Stimulated activated CD8-positive, alpha-beta memory T cell treated with anti-CD3 and anti-CD28 coated beads, Interleukin-4, amount 100 ng/mL, for 4 hours (primary cell): Measurements from ENCODE around the gene SNAP23.
A peak's percentile ranks its signal among the peaks of the same experiment; 100 is the strongest.

Experiments used
- DNase-seq, 2 donors: peaks; one replicate each; pipeline ENCODE4 v3.0.0-alpha.2; 2020; ENCODE audit warnings: low read depth in 2 of 2, low spot score in 1 of 2

Gene SNAP23

DNA sequence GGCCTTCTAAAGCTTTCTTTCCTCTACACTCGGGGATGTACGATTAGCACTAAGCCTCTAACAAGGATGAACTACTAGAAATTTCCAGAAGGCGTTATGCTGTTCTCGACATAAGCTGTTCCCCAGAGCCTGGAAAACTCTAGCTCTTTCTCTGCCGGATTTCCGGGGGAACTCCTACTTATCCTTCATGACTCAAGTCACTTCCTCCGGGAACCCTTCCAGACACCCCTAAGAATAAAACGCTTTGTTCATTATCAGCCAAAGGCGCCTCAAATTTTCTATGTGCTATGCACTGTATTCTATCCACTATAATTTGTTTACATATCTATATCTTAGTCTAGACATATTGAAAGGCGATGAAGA, 455 bp upstream of the SNAP23 start:
- DNase-seq, result peak in 1 of 2 donors; percentile 7

DNA sequence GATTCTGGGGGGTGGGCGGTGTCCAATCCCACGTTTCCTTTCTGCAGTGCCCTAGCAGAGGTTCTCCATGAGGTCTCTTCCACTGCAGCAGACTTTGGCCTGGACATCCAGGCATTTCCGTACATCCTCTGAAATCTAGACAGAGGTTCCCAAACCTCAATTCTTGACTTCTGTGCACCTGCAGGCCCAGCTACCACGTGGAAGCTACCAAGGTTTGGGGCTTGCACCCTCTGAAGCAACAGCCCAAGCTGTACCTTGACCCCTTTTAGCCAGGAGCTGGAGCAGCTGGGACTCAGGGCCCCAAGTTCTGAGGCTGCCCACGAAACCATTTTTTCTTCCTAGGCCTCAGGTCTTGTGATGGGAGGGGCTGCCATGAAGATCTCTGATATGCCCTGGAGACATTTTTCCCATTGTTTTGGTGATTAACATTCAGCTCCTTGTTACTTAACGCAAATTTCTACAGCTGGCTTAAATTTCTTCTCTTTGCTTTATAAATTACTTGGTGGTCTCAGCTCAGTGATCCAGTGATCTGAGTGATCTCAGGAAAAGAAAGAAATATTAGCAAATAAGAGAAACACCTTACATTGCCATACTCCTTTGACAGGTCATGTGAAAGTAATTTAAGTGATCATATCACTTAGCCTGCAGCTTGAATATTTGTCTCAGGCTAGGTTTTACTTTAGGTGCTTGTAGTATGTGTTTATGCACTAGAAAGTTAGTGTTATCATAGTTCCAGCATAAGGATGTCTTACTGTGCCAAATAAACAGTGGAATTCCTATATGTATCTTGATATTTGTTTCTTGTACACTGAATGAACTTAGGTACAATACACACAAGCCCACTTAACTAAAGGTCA, 3.0 kb downstream of the SNAP23 start:
- DNase-seq, result no peak

DNA sequence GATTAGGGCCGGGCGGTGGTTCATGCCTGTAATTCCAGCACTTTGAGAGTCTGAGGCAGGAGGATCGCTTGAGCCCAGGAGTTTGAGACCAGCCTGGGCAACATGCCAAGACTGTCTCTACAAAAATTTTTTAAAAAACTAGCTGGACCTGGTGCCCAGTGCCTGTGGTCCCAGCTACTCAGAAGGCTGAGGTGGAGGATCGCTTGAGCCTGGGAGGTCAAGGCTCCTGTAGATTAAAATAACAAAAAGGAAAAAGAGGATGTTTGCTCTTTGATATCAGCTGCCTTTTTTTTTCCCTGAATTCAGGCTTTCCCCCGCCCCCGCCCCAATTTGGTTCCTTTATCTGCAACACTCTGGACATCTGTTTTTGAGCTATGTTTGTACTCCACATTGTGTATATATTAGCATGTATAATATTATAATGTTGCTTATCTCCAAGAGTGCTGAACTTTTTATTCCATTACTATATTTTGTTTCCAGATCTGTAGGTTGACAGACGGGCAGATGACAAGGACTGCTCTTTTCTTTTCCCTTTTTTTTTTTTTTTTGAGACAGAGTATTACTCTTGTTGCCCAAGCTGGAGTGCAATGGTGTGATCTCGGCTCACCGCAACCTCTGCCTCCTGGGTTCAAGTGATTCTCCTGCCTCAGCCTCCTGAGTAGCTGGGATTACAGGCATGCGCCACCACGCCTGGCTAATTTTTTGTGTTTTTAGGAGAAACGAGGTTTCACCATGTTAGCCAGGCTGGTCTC, 4.6 kb downstream of the SNAP23 start:
- no peak for DNase-seq

DNA sequence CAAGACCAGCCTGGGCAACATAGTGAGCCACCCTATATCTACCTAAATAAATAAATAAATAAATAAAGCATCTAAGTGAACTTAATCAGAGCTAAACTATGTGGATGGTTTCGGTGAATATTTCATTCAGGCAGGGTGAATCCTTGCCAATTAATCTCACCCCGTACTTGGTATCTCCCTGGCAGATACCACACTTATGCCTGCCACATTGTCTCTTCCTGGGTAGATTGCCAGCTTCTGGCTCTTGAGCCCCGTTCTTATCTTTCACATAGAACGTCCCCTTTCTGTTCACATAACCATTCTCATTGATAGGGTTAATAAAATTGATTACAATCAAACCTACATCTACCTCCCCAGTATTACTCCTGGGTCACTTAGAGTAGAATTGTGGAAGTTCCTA, 7.0 kb downstream of the SNAP23 start:
- DNase-seq, result no peak

DNA sequence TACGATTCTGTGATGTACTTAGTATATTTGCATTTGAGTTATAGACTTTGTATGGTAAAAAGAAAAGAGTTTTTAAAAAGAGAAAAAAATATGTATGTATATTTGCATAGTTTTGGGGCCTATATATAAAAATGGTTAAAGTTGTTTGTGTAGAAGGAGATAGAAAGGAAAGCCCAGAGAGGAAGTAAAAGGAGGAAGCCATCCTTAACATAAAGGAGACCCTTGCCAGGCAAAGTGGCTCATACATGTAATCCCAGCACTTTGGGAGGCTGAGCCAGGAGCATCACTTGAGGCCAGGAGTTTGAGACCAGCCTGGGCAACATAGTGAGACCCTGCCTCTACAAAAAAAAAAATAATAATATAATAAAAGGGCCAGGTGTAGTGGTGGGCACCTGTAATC, 8.4 kb downstream of the SNAP23 start:
- no peak for DNase-seq

DNA sequence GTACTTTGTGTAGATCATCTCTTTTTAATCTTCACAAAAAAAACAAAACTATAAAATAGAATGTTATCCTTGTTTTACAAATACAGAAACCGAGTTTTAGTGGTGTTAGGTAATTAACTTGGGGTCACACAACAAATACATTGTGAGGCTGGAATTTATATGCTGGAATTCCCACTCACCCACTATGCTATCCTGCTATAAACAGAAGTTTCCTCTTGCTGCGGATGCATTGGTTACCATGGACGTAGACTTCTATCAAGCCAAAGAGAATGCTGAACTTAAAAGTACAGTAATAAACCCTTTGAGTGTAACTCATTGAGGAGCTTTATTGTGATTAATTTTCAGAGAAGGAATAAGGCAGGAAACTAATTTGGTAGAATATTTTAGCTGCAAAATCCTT, 9.2 kb downstream of the SNAP23 start:
- no peak for DNase-seq

DNA sequence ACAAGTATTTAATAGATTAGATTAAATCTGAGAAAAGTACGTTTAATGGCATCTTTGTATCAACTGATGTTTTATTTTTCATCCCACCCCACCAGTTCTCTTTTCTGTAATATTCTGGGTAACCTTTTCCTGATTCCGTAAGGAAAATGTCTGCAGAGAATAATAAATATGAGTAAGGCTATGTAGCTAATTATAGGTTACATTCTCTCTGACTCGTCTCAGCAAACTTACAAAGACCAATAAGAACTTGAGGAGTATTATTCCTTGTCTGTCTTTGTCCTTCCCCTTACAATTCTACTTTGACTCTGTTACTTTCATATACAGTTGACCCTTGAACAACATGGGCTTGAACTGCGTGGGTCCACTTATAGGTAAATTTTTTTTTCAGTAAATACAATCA, 12.1 kb downstream of the SNAP23 start:
- DNase-seq, result no peak

DNA sequence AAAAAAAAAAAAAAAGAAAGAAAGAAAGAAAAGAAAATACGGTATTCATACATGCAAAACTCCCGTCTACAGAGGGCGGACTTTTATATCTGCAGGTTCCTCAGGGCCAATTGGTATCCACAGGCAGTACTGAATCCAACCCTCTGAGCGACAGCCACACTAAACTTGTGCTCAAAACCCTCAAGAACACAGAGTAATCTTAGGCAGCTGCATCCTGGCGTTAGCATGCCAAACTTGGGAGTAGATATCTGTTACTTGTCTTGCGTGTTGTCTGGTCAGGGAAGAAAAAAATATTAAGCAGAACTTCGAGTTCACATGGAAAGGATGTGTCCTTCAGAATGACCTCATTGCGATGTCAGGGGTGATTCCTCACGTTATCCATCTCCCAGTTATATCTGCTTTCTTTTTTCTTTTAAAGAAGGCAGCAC, 12.8 kb downstream of the SNAP23 start:
- no peak for DNase-seq

DNA sequence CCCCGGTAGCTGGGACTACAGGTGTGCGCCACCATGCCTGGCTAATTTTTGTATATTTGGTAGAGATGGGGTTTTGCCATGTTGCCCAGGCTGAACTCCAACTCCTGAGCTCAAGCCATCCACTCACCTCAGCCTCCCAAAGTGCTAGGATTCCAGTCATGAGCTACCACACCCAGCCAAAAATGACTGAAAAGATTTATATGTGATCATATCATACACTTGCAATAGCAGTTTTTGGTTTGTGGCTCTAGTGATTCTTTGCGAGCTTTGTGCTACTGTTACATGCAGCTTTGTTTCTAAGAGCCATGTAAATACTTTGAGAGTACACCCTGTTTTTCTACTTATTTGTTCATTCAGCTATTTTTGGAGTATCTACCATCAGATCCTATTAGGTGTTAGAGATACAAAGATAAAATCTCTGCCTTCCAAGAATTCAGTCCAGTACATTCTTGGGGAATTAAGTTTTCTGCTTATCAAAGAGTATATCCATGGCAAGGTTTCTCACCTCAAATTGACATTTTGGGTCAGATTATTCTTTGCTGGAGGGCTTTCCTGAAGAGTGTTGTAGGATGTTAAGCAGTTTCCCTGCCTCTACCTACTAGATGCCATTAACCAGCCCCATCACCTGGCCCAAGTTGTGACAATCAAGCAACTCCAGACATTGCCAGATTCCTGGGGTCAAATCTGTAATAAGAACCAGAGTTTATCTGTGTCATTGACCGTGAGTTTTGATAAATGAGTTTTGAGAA, 15.0 kb downstream of the SNAP23 start:
- DNase-seq, result no peak

DNA sequence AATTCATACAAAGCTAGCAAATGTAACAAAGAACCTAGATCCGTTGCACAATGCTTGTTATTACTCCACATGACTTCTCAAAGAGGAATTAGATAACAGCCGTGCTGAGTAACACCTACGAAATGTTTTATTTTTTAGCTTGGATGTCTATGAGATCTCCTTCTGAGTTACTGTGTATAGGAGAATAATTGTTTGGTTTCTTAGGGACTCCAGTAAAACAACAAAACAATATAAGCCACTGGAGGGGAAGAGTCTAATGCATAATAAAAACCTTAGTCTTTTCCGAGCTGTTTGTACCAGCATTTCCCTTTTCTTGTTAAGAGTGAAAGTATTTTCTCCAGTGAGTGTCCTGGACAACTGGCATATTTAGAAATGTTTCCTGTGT, 15.6 kb downstream of the SNAP23 start:
- DNase-seq, result no peak

DNA sequence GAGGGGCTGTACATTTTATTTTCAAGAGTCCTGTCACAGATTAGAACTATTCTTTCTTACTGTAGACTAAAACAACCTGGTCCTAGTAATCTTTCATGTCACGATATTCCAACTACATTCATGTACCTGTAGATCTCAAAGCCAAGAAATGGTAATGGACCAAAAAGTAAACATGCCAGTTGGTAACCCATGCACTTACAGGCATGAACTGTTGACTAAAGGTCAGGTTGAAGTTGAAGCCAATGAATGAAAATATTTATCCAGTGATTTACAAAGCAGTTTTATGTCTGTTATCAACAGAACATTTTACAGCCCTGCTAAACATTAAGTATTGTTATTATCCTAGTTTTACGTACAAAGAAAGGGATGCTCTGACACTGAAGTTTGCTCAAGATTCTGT, 27.9 kb downstream of the SNAP23 start:
- no peak for DNase-seq

DNA sequence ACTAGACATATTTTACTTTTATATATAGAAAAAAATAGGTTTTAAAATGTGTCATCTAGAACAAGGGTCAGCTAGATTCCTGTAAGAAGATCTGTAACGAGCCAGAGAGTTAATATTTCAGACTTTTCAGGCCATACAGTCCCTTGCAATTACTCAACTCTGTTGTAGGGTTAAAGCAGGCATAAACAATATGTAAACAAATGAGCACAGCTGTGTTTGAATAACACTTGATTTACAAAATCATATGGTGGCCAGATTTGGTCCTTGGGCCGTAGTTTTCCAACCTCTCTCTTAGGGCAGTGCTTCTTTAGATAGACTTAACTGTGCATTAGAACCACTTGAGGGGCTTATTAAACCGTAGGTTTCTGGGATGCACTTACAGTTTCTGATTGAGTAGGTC, 33.5 kb downstream of the SNAP23 start:
- no peak for DNase-seq

DNA sequence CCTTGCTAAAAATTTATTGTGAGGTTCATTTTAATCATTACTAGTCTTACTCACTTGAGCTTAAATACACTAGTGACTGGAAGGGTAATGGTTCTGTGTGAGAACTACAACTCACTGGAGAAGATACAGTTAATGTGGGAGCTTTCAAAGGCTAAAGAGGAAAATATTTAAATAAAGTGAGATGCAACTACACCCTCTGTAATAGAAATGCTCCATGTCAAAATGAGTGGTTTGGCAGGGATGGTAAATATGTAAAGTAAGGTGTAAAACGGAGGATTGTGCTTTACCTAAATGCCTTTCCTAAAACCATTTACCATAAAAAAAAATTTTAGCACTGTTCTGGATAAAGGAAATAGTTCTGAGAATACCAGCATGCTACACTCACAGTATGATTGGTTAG, 37.8 kb downstream of the SNAP23 start:
- no peak for DNase-seq

DNA sequence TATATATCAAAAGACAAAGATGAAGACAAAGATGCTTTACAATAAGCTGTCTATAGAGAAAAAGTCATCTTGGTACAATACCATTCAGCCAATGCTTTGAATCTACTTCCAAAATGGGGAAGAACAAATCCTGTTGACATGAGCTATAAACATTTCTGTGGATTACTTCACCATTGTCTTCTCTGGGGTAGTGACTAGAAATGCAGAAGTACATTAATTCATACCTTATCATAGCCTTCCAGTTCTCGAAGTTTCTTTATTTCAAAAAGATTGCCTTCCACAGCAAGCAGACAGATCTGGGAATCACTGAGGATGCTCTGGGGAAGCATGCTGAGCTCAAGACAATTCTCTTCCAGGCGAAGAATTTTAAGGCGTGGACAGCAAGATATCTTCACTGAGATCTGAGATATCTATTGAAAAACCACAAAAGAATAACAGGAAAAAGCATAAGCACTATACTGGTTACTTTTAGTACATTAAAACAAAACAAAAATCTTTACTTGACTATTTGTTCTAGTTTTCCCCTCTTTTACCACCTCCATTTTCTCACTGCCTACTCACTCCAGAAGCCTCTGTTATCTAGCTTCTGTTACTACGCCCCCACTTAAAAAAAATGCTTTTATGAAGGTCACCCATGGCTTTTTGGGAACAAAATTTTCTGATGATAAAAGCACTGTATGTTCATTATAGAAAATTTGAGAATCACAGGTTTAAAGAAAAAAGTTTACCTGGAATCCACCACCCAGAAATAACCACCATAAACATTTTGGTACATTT, 49.6 kb downstream of the SNAP23 start:
- no peak for DNase-seq

DNA sequence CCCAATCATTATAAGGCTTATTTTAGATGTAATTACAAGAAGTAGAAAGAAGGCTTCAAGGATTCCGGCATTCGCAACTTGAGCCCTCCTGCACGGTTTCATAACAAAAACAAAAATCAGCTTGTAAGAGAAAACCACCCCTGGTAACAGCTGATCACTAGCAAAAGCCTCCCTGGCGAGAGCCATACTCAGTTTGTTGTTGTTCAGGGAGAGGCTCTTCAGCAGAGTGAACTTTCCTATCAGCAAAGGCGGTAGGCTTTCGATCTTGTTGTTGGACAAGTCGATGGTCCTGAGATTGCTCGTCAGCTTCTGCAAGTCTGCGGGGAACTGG, 52.4 kb downstream of the SNAP23 start:
- no peak for DNase-seq

DNA sequence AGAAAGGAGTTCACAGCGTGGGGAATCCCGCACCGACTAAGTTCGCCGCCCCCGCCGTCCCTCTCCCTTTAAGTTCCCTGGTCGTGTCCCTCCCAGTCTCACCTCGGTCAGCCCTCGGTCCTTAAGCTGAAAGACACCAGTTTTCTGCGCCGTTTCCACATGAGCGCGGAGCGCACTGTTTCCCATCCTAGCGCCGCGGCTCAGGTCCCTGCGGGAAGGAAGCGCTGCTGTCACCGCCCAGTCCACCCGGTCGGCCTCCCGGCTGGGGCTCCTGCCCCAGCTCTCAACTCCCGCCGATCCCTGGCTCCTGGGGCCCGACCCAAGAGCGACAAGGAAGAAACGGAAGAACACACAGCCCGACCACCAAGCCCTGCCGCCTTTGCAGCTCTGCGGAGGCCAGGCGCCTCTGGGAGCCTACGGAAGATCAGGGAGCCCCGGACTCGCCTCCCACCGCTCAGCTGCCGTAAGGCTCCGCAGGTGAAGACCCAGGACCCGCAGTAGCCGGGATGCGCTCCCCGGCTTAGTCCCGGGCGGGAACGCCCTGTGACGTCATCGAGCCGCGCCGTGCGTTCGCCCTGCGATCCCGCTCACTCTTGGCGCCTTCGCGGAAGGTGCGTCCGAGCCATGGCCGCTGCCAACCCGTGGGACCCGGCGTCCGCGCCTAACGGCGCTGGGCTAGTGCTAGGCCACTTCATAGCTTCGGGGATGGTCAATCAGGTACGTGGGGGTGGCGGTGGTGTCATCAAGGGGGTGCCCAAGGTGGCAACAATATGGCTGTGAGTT, 53.0 kb downstream of the SNAP23 start, which contains the start of the genes HAUS2 and LRRC57:
HAUS2 (plus strand) TSS at position 590 of the 783 bp plus-strand sequence; CDS start at position 625, 35 bp downstream.
LRRC57 (minus strand) TSS at position 545 of the 783 bp plus-strand sequence; CDS start at position 186, 359 bp downstream.
- peak; percentile 77 to 79 for DNase-seq

DNA sequence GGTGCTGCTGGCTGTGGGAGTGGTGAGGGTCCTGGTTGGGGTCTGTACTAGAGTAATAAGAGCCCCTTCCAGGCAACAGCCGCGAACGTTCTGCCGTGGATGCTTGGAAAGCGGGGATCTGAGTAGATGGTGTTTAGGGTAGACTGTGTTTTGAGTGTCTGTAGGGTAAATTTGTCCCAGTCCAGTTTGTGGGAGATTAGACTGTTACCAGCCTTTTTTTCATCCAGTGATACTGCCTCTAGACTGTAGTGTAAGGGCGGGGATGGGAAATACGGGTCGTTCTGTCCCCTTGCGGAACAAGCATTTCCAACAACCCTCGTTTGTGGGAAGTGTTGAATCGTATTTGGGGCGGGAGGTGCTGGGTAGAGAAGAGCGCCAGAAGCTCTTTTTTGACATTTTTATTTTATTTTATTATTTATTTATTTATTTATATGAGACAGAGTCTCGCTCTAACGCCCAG, 53.6 kb downstream of the SNAP23 start:
- DNase-seq, result no peak

DNA sequence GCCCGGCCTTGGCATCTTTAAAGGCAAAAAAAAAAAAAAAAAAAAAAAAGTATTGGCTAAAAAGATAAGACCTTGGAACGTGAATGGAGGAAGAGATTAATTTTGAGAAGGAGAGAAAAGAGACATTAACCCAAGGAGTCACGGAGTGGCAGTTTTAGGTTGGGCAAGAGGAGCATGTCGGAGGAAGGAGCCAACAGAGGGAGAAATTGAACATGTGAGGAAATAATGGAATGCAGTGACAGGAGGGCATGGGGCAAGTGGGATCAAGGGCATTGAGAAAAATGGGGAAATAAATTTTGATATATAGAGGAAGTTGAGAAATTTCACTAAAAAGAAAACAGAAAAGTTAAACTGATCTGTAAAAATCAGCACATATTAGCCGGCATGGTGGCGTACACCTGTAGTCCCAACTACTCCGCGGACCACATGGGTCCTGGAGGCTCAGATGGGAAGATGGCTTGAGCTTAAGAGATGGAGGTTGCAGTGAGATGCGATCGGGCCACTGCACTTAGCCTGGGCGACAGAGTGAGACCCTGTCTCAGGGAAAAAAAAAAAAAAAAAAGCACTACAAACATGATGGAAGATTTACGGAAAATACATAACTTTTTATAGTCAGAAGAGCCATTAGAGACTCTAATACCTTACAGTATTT, 54.4 kb downstream of the SNAP23 start:
- DNase-seq, result no peak

DNA sequence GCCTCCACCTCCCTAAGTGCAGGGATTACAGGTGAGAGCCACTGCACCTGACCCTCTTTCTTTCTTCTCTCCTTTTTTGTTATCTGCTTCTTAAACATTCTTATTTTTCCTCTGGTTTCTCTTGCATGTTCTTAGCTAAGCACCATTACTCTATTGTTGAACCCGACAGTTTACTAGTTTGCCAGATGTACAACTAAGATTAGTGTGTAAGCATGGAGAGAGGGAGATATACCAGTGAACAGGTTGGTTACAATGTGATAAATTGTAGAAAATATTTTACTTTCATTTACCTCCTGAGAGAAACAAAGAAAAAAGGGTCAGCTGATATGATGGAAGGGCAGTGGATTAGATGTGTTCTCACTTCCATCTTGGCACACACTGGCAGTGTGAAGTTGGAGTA, 58.1 kb downstream of the SNAP23 start:
- DNase-seq, result no peak
